GM20000 (cell line): Measurements from ENCODE around the gene ANXA5.
A peak's percentile ranks its signal among the peaks of the same experiment; 100 is the strongest.

Source experiments
- DNase-seq: peaks from one replicate; pipeline ENCODE4 v3.0.0; 2012; ENCODE audit warnings: low spot score
- TF ChIP-seq, protein P1 (sequence below): IDR thresholded peaks from 2 replicates; pipeline ENCODE4 v1.5.1; 2012; ENCODE audit warnings: mild to moderate bottlenecking, control low read depth; ENCODE audit errors: extremely low read depth, missing control alignments

The ANXA5 gene

DNA sequence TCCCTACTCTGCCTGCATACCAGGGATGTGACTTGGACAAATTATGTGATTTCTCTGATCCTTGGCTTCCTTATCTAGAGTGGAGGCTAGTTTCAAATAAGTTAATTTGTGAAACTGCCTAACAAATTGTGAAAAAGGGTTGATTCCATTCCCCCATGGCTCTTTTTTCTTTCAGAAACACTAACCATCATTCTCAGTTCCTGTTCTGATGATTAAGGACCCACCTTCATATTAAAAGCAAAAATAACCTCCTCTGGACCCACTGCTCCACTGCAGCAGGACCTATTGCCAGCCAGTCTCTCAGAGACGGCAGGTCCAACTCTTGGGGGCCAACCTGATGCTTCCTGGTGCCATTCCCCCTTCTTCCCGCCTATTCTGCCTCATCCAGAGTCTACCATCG is 4.5 kb upstream of the ANXA5 start:
- DNase-seq, result no peak
- TF ChIP-seq, protein P1, sequence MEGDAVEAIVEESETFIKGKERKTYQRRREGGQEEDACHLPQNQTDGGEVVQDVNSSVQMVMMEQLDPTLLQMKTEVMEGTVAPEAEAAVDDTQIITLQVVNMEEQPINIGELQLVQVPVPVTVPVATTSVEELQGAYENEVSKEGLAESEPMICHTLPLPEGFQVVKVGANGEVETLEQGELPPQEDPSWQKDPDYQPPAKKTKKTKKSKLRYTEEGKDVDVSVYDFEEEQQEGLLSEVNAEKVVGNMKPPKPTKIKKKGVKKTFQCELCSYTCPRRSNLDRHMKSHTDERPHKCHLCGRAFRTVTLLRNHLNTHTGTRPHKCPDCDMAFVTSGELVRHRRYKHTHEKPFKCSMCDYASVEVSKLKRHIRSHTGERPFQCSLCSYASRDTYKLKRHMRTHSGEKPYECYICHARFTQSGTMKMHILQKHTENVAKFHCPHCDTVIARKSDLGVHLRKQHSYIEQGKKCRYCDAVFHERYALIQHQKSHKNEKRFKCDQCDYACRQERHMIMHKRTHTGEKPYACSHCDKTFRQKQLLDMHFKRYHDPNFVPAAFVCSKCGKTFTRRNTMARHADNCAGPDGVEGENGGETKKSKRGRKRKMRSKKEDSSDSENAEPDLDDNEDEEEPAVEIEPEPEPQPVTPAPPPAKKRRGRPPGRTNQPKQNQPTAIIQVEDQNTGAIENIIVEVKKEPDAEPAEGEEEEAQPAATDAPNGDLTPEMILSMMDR, result no peak

DNA sequence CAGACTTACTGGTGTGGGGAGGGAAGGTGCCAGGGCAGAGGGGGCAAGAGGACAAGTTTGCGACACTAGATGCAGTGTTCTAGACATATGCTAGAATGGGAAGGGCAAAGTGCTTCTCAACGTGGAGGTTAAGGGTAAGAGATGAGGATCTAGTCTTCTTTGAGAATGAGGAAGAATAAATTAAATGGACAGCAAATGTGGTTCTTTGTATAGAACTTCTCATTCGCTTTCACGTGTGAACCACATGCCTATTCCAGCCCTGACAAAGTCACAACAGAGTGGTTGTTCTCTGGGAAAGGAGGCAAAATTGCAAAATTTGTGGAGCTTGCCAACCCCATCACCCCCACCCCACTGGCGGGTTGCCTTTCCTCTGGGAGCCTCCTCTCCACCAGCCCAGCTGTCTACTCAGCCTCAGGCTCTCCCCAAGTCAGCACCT is 1.5 kb upstream of the ANXA5 start:
- TF ChIP-seq, protein P1, result no peak
- DNase-seq, result no peak

DNA sequence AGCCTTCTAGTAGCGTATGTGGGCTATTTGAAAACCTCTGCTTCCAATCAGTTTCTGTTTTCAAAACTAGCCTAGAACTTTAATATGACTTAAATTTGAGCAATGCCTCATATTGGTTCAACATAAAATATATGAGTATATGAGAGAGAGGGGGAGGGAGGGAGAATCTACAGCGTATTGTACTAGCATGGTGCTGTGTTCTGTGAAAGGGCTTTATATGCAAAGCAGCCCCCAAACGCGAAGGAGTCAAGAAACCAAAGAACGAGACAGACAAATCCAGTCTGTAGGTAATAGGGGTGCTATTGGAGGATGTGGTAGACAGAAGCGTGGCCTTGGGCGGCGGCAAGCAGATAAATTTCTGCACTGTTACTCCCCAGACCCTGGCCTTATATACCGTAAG is 784 bp upstream of the ANXA5 start:
- peak; percentile 25 for DNase-seq
- TF ChIP-seq, protein P1, result no peak

DNA sequence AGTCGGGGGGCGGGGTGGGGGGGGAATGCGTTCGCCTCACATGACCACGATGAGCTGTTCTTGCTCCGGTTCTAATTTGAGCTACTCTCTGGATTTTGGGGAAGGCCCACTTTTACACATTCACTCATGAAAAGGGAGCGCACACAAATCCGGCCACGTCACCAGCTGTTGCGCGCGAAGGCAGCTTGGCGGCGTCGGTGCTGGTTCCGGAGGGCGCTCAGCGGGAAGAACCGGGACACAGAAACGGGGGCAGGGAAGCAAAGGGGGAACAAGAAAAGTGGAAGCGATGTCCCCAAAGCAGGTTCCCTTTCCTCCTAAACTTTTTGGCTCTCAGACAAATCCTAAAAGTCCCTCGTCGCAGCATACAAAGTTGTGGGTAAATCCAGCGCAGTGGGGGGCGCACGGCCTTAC is 605 bp downstream of the ANXA5 start:
- TF ChIP-seq, protein P1, result no peak
- DNase-seq, result peak; percentile 39

DNA sequence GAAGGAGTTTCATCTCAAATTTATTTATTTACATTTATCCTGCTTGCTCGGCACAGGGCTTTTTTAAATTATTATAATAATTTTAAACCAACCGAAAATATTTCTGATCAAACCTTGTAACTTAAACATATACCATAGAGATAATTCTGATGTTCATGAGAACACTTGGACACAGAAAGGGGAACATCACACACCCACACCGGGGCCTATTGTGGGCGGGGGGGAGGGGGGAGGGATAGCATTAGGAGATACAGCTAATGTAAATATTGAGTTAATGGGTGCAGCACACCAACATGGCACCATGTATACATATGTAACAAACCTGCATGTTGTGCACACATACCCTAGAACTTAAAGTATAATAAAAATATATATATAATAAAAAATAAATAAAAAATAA is 2.9 kb downstream of the ANXA5 start:
- TF ChIP-seq, protein P1, result no peak
- DNase-seq, result no peak

DNA sequence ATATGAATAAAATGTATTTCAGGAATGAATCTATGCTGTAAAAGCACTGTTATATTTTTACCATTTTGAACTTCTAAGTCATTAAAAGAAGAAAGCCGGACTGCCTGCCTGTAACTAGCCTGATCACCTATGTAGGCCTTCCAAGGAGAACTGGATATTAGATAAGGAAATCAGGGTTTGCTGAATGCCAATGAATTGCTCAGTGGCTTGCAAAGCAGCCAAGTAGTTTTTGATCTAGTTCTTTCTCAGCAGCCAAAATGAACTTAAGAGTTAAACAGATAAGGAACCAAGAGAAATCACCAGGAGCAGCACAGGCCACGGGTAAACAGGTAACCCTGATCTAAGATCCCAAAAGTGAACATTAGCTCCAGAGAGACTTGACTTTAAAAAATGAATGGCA is 3.3 kb downstream of the ANXA5 start:
- no peak for DNase-seq
- TF ChIP-seq, protein P1, result no peak

DNA sequence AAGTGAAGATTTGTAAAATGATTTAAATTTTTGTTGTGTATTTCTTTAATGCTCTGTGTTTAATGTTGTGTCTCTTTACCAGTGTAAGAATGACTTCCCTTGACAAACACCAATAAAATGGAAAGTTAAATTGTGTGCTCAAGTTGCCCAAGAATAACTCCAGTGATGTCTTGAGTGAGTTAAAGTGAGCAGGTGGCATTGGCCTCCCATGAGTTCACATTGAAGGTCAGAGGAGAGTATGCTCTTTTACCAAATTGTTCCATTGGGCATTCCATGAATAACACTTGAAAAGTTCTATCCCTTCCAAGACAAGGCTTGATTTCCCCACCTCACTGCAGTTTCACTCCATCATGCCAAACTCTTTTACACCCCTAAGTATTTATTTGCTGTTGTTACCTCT is 4.5 kb downstream of the ANXA5 start:
- TF ChIP-seq, protein P1, result no peak
- no peak for DNase-seq
